H7 (cell line): ENCODE data around the gene NEMP1. TPM values are rescaled to one million over a fixed set of nuclear protein-coding genes. Genes with fewer than 3 reads are reported as not detected.

Experiments used
- total RNA-seq: library from RNA; depleted of rRNA; stranded (reverse); fragments of >200 nt; shearing (Covaris generic); gene quantifications from 2 replicates; pipeline ENCODE4 v1.2.3, GENCODE V29; 2014; rRNA removed

The NEMP1 gene
- total RNA-seq, 1 experiment from 2014 or later = 22.6 TPM

Other genes starting within 250 kb of the NEMP1 start
- 0.28 TPM in 1 of 2 replicates, not detected in the other for gene SDR9C7, start 144.4 kb downstream of the NEMP1 start, total RNA-seq
- 0.63 and 0.66 TPM in 2 replicates for gene RDH16, start 121.2 kb downstream of the NEMP1 start, total RNA-seq
- 11.6 and 13.0 TPM in 2 replicates for gene ZBTB39, start 72.2 kb downstream of the NEMP1 start, total RNA-seq
- gene TAC3, start 62.3 kb downstream of the NEMP1 start, total RNA-seq = 1.00 and 1.2 TPM in 2 replicates
- 0.24 and 0.59 TPM in 2 replicates for gene MYO1A, start 28.7 kb downstream of the NEMP1 start, total RNA-seq
- 19.0 and 20.8 TPM in 2 replicates for gene NAB2, start 10.3 kb upstream of the NEMP1 start, total RNA-seq
- 43.5 and 51.5 TPM in 2 replicates for gene STAT6, start 32.6 kb upstream of the NEMP1 start, total RNA-seq
- 17.3 and 23.9 TPM in 2 replicates for gene LRP1, start 49.7 kb upstream of the NEMP1 start, total RNA-seq
- gene LRP1-AS, start 68.8 kb upstream of the NEMP1 start, total RNA-seq = not detected in 2 replicates
- 0.74 and 2.2 TPM in 2 replicates for gene NXPH4, start 138.0 kb upstream of the NEMP1 start, total RNA-seq
- gene SHMT2, start 150.9 kb upstream of the NEMP1 start, total RNA-seq = 355 and 399 TPM in 2 replicates
- 0.90 and 1.6 TPM in 2 replicates for gene STAC3, start 172.4 kb upstream of the NEMP1 start, total RNA-seq